Activated CD8-positive, alpha-beta memory T cell treated with anti-CD3 and anti-CD28 coated beads for 4 hours (primary cell): Measurements from ENCODE around the gene ZSCAN26.

Source experiments
- DNase-seq, 2 donors: peaks; one replicate each; pipeline ENCODE4 v3.0.0-alpha.2; 2020; ENCODE audit warnings: low read depth in 2 of 2

ZSCAN26 gene

GRCh38 chr6:28322661-28323060, 55.7 kb downstream of the ZSCAN26 start:
- DNase-seq = no peak

- no peak for DNase-seq
These were observed 57.0 kb downstream of the ZSCAN26 start for GRCh38 chr6:28323813-28324424.

GRCh38 chr6:28326371-28326948, 59.5 kb downstream of the ZSCAN26 start:
- no peak for DNase-seq
